ENCODE data around the gene KIFC3. TPM values are rescaled to one million over a fixed set of nuclear protein-coding genes. Genes with fewer than 3 reads are reported as not detected.

Gene KIFC3
- total and polyA plus RNA-seq, 7 donors, result 2.5 to 31.2 (median 10.0) TPM

- peaks cover 5 to 68% (median 26%) of the 10 kb centered on the region in 4 donors for H3K36me3 ChIP-seq
- no peak for DNase-seq
- intact Hi-C loops (cut with DNase I), result no loop called here
- 68 to 82% methylated on average over 8 of the region's 8 CpGs for WGBS, 2 donors
- H3K27ac ChIP-seq, result peak overlapping the region; percentile 18 to 59 (median 32)
- H3K27me3 ChIP-seq, result no peaks in the 10 kb centered on the region
- no peak overlapping the region for H3K4me3 ChIP-seq
- no peaks in the 10 kb centered on the region for H3K9me3 ChIP-seq
- no peak for TF ChIP-seq POLR2AphosphoS5 (IDR thresholded peaks at IDR 0.05)
- no peak for TF ChIP-seq POLR2A (IDR thresholded peaks at IDR 0.05)
- no peak for TF ChIP-seq EP300 (IDR thresholded peaks at IDR 0.05)
- TF ChIP-seq CTCF (IDR thresholded peaks at IDR 0.05), result no peak
- H3K4me1 ChIP-seq, result peaks cover 0 to 15% (median 14%) of the 10 kb centered on the region in 4 donors
These were observed 14.8 kb downstream of the KIFC3 start for GRCh38 chr16:57787519-57787905.

GRCh38 chr16:57786632-57787518 lies 15.4 kb downstream of the KIFC3 start:
- Histone ChIP-seq H3K36me3 (peaks cover 5 to 62% (median 26%) of the 10 kb centered on the region in 4 donors), H3K4me3 (no peak overlapping the region), H3K4me1 (peaks cover 0 to 15% (median 14%) of the 10 kb centered on the region in 4 donors), H3K9me3 (no peaks in the 10 kb centered on the region), H3K27me3 (no peaks in the 10 kb centered on the region), H3K27ac (peak overlapping the region; percentile 18 to 59 (median 32))
- intact Hi-C loops (cut with DNase I), result no loop called here
- peak; percentile 90 for DNase-seq
- 64 to 80% methylated on average over 26 of the region's 26 CpGs for WGBS, 2 donors
- TF ChIP-seq POLR2AphosphoS5 (IDR thresholded peaks at IDR 0.05) (peak in 1 of 4 donors; percentile 43), POLR2A (IDR thresholded peaks at IDR 0.05) (no peak), CTCF (IDR thresholded peaks at IDR 0.05) (no peak), EP300 (IDR thresholded peaks at IDR 0.05) (no peak)

- Histone ChIP-seq H3K27ac (no peak overlapping the region), H3K9me3 (no peaks in the 10 kb centered on the region), H3K4me1 (peaks cover 0 to 15% (median 14%) of the 10 kb centered on the region in 4 donors), H3K27me3 (no peaks in the 10 kb centered on the region), H3K4me3 (no peak overlapping the region), H3K36me3 (peaks cover 5 to 55% (median 29%) of the 10 kb centered on the region in 4 donors)
- WGBS, 2 donors, result 90 to 91% methylated on average over 8 of the region's 8 CpGs
- TF ChIP-seq EP300 (IDR thresholded peaks at IDR 0.05), result no peak
- TF ChIP-seq CTCF (IDR thresholded peaks at IDR 0.05), result no peak
- TF ChIP-seq POLR2AphosphoS5 (IDR thresholded peaks at IDR 0.05), result no peak
- no peak for TF ChIP-seq POLR2A (IDR thresholded peaks at IDR 0.05)
- DNase-seq, result no peak
- intact Hi-C loops (cut with DNase I), result no loop called here
These were observed 16.4 kb downstream of the KIFC3 start for GRCh38 chr16:57785924-57786323.

- no peak for DNase-seq
- Histone ChIP-seq H3K27me3 (no peaks in the 10 kb centered on the region), H3K36me3 (peaks cover 2 to 50% (median 26%) of the 10 kb centered on the region in 4 donors), H3K4me3 (no peak overlapping the region), H3K27ac (no peak overlapping the region), H3K4me1 (peaks cover 0 to 15% (median 14%) of the 10 kb centered on the region in 4 donors), H3K9me3 (no peaks in the 10 kb centered on the region)
- intact Hi-C loops (cut with DNase I), result no loop called here
- WGBS, 2 donors, result 92 to 94% methylated on average over 10 of the region's 10 CpGs
- TF ChIP-seq CTCF (IDR thresholded peaks at IDR 0.05) (no peak), POLR2A (IDR thresholded peaks at IDR 0.05) (no peak), POLR2AphosphoS5 (IDR thresholded peaks at IDR 0.05) (no peak), EP300 (IDR thresholded peaks at IDR 0.05) (no peak)
These were observed 16.9 kb downstream of the KIFC3 start for GRCh38 chr16:57785385-57785784.

Measured in sigmoid colon (tissue), 7 donors.